Measurements from ENCODE around the gene ASB2. TPM values are rescaled to one million over a fixed set of nuclear protein-coding genes. Genes with fewer than 3 reads are reported as not detected.

Gene ASB2
- total RNA-seq, 4 donors from 2014 or later = 22.1 to 35.8 (median 27.9) TPM

- intact Hi-C loops (cut with DNase I; ENCODE audit: low total_unique reads) (no loop called here), in situ Hi-C loops (cut with MboI; ENCODE audit: low pct_ligation_motif_present in 1 of 4, low pct_unique_long_range_greater_than_20kb in 1 of 4, low sequenced_read_pairs in 3 of 4) (no loop called here)
- DNase-seq = no peak
These were observed 21.8 kb upstream of the ASB2 start for GRCh38 chr14:93997916-93998870.

GRCh38 chr14:93997082-93997481 is 20.7 kb upstream of the ASB2 start, which contains the start of gene CCDC197:
CCDC197 (plus strand) TSS chr14:93997301; CDS start chr14:93998132, 831 bp downstream.
- peak within 1 kb of the TSS in 1 of 4 donors; percentile 76 for H3K27ac ChIP-seq
- in situ Hi-C loops (cut with MboI; ENCODE audit: low pct_ligation_motif_present in 1 of 4, low pct_unique_long_range_greater_than_20kb in 1 of 4, low sequenced_read_pairs in 3 of 4) = no loop called here
- TF ChIP-seq, protein P1, sequence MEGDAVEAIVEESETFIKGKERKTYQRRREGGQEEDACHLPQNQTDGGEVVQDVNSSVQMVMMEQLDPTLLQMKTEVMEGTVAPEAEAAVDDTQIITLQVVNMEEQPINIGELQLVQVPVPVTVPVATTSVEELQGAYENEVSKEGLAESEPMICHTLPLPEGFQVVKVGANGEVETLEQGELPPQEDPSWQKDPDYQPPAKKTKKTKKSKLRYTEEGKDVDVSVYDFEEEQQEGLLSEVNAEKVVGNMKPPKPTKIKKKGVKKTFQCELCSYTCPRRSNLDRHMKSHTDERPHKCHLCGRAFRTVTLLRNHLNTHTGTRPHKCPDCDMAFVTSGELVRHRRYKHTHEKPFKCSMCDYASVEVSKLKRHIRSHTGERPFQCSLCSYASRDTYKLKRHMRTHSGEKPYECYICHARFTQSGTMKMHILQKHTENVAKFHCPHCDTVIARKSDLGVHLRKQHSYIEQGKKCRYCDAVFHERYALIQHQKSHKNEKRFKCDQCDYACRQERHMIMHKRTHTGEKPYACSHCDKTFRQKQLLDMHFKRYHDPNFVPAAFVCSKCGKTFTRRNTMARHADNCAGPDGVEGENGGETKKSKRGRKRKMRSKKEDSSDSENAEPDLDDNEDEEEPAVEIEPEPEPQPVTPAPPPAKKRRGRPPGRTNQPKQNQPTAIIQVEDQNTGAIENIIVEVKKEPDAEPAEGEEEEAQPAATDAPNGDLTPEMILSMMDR (IDR thresholded peaks at IDR 0.05) = no peak
- TF ChIP-seq EP300 (IDR thresholded peaks at IDR 0.05; ENCODE audit: low read depth) (no peak), POLR2A (IDR thresholded peaks at IDR 0.05) (no peak), POLR2AphosphoS5 (IDR thresholded peaks at IDR 0.05) (no peak)
- WGBS, 2 donors (ENCODE audit: low coverage in 1 of 2) = 88% methylated on average over 1 of the region's 1 CpG; no CpG with 5 or more reads in 1 of the 2 donors
- H3K9me3 ChIP-seq = no peaks in the 10 kb centered on the region
- H3K27me3 ChIP-seq = no peaks in the 10 kb centered on the region
- H3K36me3 ChIP-seq = no peaks in the 10 kb centered on the region
- peaks cover 0 to 8% (median 0%) of the 10 kb centered on the region in 4 donors for H3K4me1 ChIP-seq
- H3K4me3 ChIP-seq = no peak within 1 kb of the TSS
- DNase-seq = no peak
- intact Hi-C loops (cut with DNase I; ENCODE audit: low total_unique reads) = no loop called here

More at GRCh38 chr14:93997916-93998870, 21.8 kb upstream of the ASB2 start:
- Histone ChIP-seq H3K9me3 (no peaks in the 10 kb centered on the region), H3K4me3 (no peak overlapping the region), H3K27ac (no peak overlapping the region), H3K27me3 (no peaks in the 10 kb centered on the region), H3K4me1 (peaks cover 0 to 8% (median 0%) of the 10 kb centered on the region in 4 donors), H3K36me3 (no peaks in the 10 kb centered on the region)
- TF ChIP-seq, protein P1 (IDR thresholded peaks at IDR 0.05) = no peak
- 79% methylated on average over 17 of the region's 17 CpGs; no CpG with 5 or more reads in 1 of the 2 donors for WGBS, 2 donors (ENCODE audit: low coverage in 1 of 2)

- Histone ChIP-seq H3K36me3 (no peaks in the 10 kb centered on the region), H3K4me1 (peaks cover 0 to 4% (median 0%) of the 10 kb centered on the region in 4 donors), H3K9me3 (no peaks in the 10 kb centered on the region), H3K27me3 (no peaks in the 10 kb centered on the region), H3K4me3 (no peak overlapping the region), H3K27ac (peak overlapping the region in 3 of 4 donors; percentile 57 to 76 (median 64))
- in situ Hi-C loops (cut with MboI; ENCODE audit: low pct_ligation_motif_present in 1 of 4, low pct_unique_long_range_greater_than_20kb in 1 of 4, low sequenced_read_pairs in 3 of 4) (no loop called here), intact Hi-C loops (cut with DNase I; ENCODE audit: low total_unique reads) (no loop called here)
- WGBS, 2 donors (ENCODE audit: low coverage in 1 of 2) = 73 to 100% methylated on average over 1 to 8 of the region's 8 CpGs
- TF ChIP-seq POLR2A (IDR thresholded peaks at IDR 0.05) (no peak), POLR2AphosphoS5 (IDR thresholded peaks at IDR 0.05) (no peak), EP300 (IDR thresholded peaks at IDR 0.05; ENCODE audit: low read depth) (no peak)
- TF ChIP-seq, protein P1 (IDR thresholded peaks at IDR 0.05) = no peak
- no peak for DNase-seq
These were observed 19.8 kb upstream of the ASB2 start for GRCh38 chr14:93996130-93996695.

GRCh38 chr14:93994919-93995682 is 18.7 kb upstream of the ASB2 start:
- 20 to 55% methylated on average over 2 to 13 of the region's 13 CpGs for WGBS, 2 donors (ENCODE audit: low coverage in 1 of 2)
- Histone ChIP-seq H3K27me3 (no peaks in the 10 kb centered on the region), H3K4me3 (no peak overlapping the region), H3K4me1 (no peaks in the 10 kb centered on the region), H3K9me3 (no peaks in the 10 kb centered on the region), H3K36me3 (no peaks in the 10 kb centered on the region), H3K27ac (peak overlapping the region; percentile 52 to 76 (median 68))
- intact Hi-C loops (cut with DNase I; ENCODE audit: low total_unique reads) = no loop called here
- no peak for TF ChIP-seq POLR2A (IDR thresholded peaks at IDR 0.05)
- TF ChIP-seq POLR2AphosphoS5 (IDR thresholded peaks at IDR 0.05) = peak; percentile 46 to 73 (median 53)
- no peak for TF ChIP-seq EP300 (IDR thresholded peaks at IDR 0.05; ENCODE audit: low read depth)
- DNase-seq = peak; percentile 29
- in situ Hi-C loops (cut with MboI; ENCODE audit: low pct_ligation_motif_present in 1 of 4, low pct_unique_long_range_greater_than_20kb in 1 of 4, low sequenced_read_pairs in 3 of 4) = no loop called here
